AG10803 (cell line): ENCODE measurements around the gene EHBP1L1.

Experiments used
- DNase-seq: peaks from one replicate; pipeline ENCODE4 v3.0.0; 2010; ENCODE audit warnings: low read depth
- H3K4me3 ChIP-seq: 2 replicates; pipeline ENCODE4 v1.5.1; 2011; ENCODE audit warnings: mild to moderate bottlenecking, low read length, control low read depth
- TF ChIP-seq, protein P1 (sequence below): conservative IDR thresholded peaks from 2 replicates; pipeline ENCODE4 v1.5.1; 2011; ENCODE audit warnings: mild to moderate bottlenecking, low read length, control low read depth, inconsistent platforms

Gene EHBP1L1

DNA sequence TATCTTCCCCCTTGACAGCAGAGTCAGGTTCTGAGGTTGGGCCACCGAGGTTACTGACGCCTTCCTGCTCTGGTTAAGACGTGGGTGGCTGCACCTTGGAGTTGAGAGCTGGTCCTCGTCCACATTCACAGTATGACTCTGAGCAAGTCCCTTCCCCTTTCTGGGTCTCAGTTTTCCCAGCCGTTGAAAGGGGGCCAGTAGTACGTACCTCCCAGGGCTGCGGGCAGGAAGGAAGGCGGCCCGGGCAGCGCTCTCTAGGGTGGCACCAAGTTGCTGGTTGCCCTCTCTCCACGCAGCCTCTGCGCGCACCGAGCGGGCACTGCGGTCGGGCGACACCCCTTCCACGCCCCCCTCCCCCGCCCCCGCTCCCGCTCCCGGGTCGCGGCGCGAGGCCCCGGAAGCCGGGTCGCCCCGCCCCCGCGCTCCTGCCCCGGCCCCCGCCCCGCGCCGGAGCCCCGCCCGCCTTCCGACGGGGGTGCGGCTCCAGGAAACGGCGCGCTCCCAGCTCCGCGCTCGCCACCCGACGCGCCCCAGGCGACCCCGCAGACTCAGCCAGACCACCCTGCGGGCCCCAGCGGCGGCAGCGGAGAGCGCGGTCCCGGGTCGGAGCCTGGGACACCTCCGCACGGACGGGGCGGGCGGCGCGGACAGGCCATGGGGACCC, at the start of gene EHBP1L1:
TSS of gene EHBP1L1 (plus strand) at position 486 of the 664 bp plus-strand sequence. CDS start 250 bp downstream, outside the sequence.
- TF ChIP-seq, protein P1, sequence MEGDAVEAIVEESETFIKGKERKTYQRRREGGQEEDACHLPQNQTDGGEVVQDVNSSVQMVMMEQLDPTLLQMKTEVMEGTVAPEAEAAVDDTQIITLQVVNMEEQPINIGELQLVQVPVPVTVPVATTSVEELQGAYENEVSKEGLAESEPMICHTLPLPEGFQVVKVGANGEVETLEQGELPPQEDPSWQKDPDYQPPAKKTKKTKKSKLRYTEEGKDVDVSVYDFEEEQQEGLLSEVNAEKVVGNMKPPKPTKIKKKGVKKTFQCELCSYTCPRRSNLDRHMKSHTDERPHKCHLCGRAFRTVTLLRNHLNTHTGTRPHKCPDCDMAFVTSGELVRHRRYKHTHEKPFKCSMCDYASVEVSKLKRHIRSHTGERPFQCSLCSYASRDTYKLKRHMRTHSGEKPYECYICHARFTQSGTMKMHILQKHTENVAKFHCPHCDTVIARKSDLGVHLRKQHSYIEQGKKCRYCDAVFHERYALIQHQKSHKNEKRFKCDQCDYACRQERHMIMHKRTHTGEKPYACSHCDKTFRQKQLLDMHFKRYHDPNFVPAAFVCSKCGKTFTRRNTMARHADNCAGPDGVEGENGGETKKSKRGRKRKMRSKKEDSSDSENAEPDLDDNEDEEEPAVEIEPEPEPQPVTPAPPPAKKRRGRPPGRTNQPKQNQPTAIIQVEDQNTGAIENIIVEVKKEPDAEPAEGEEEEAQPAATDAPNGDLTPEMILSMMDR = no peak
- DNase-seq = no peak
- peak within 1 kb of the TSS; percentile 75 for H3K4me3 ChIP-seq

DNA sequence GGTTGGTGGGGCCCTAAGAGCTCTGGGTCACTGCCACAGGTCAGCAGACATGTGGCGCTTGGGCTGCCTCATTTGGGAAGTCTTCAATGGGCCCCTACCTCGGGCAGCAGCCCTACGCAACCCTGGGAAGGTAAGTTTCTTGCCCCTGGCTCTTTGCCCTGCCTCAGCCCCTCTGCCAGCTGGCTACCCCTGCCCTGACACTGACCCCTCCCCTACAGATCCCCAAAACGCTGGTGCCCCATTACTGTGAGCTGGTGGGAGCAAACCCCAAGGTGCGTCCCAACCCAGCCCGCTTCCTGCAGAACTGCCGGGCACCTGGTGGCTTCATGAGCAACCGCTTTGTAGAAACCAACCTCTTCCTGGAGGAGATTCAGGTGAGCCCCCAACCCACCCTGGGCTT, 49.1 kb upstream of the EHBP1L1 start:
- H3K4me3 ChIP-seq = 0 out of 2 replicates have a peak overlapping the region, but pooled peaks have one; percentile 5
- TF ChIP-seq, protein P1 = no peak
- no peak for DNase-seq

DNA sequence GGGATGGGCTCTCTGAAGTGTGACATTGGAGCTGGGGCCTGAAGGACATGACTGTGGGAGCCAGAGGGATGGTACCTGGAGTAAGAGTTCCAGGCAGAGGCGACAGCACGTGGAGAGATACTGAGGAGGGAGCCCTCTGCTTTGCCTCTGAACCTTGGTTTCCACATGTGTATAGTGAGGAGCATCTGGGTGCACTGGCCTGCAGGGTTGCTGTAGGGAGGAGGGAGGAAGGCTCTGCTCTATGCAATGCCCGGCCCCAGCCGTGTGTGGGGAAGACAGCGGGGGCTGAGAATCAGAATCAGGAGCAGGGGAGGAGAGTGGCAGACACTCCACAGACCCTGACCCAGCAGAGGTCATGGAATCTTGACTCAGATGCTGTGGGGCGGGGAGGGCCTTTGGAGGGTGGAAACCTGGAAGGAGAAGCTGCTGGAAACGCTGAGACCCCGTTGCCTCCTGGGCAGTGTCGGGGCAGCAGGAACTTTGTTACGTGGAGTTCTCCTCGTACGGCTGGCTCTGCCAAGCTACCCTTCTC, 47.0 kb upstream of the EHBP1L1 start:
- DNase-seq = no peak
- no peak overlapping the region for H3K4me3 ChIP-seq
- TF ChIP-seq, protein P1 = no peak

DNA sequence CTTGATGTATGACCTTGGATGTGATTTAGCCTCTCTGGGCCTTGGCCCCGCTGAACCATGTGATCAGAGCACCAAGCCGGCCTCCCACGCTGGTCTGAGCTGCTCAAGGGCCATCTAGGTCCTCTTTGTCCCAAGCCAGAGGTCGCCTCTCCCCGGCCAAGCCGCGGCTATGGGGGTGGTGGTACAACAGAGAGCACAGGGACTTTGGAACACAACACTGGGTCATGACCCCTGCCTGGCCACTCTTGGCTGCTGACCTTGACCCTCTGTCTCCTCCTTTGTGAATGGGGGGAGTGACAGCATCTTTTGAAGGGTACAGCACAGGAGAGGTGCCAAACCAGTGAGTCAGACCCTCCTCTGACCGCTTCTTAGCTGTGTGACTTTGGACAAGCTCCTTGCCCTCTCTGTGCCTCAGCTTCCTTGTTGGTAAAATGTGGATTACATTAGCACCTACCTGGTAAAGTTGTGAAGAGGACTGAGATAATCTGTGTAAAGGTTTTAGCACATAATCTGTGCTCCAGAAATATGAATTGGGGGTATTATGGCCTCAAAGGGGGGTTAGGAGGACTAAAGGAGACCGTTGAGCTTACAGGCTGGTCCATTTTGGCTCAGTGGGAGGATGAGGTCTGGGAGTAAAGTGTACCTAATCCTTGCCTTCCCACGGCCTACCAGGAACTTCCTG, 46.2 kb upstream of the EHBP1L1 start:
- no peak for DNase-seq
- H3K4me3 ChIP-seq = no peak overlapping the region
- TF ChIP-seq, protein P1 = no peak

DNA sequence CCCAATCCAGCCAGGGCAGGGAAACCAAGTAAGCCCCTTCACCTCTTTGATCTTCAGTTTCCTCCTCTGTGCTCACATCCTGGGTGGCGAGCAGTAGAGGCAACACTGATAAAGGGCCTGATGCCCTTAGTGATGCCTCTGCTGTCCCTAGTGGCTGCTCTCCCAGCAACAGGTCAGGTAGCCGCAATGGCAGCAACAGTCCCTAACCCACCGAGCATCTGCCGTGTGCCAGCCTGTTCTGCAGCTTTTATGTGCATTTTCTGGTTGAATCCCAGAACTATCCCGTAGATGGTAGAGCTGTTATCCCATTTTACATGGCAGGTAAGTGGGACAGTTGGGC, 45.7 kb upstream of the EHBP1L1 start:
- no peak overlapping the region for H3K4me3 ChIP-seq
- no peak for DNase-seq
- TF ChIP-seq, protein P1 = peak; percentile 20; the same call in 1 of the 2 replicates

DNA sequence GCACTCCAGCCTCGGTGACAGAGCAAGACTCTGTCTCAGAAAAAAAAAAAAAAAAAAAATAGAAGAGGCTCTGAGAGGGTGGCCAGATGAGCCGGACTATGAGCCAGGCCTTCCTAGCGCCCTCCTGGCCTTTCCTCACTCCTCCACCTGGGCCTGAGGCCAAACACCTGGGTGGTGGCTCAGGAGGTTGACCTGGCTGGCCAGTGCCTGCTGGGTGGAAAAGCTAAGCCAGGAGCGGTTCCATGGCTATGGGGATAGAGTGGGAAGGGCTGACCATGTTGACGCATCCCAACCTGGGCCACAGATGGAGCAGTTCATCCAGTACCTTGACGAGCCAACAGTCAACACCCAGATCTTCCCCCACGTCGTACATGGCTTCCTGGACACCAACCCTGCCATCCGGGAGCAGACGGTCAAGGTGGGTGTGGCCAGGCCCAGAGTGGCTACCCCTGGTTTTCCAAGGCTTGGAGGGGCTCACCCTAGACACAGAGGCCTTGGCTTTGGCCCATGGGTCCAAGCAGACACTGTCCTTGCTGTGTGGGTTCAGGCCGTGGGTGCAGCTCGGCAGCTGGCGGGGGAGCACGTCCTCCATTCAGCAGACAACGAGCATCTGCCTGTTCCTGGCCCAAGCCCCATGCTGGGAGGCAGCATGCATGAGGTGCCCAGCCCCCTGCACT, 43.3 kb upstream of the EHBP1L1 start:
- TF ChIP-seq, protein P1 = no peak
- DNase-seq = no peak
- no peak overlapping the region for H3K4me3 ChIP-seq
